A549 (cell line): ENCODE results near the gene THY1. TPM values are rescaled to one million over a fixed set of nuclear protein-coding genes. Genes with fewer than 3 reads are reported as not detected.

Experiments used
- ATAC-seq, 2 experiments: fragments of 200-7000 bp in 1 of 2; fragments of >200 bp in 1 of 2; cut with Nextera tagmentation in 1 of 2; cut with Tn5 transposase in 1 of 2; 3 replicates each; pipeline versions ENCODE4 v1.8.0 to v1.9.1; 2018 to 2020; ENCODE audit warnings: mild to moderate bottlenecking in 1 of 2, moderate library complexity in 1 of 2
- CTCF ChIA-PET: fragments of 300-600 bp; sonication (Branson Sonifier 250); formaldehyde crosslinking; extraction: SDS; loops from one replicate; lab custom pipeline; 2021; ENCODE audit warnings: antibody characterized with exemption, inconsistent platforms; lab: Yijun Ruan, JAX
- POLR2A ChIA-PET: fragments of 350-600 bp; formaldehyde crosslinking; extraction: SDS; loops from one replicate; lab custom pipeline; 2021; ENCODE audit warnings: antibody characterized with exemption, inconsistent platforms; lab: Yijun Ruan, JAX
- DNase-seq, 2 experiments: peaks; one replicate each; pipeline versions ENCODE4 v3.0.0 to v3.0.0-alpha.2; 2011 to 2016; ENCODE audit warnings: low read depth in 1 of 2, low spot score in 1 of 2
- FAIRE-seq: peaks from 2 replicates; lab custom pipeline; 2011; peaks lifted over from hg19 to GRCh38; lab: Jason Lieb, UNC
- H3K27ac ChIP-seq, 2 experiments: fragments of >200 bp; sonication (Bioruptor Twin); formaldehyde crosslinking; 3 replicates each; pipeline ENCODE4 v1.5.1; 2016 to 2017
- H3K4me1 ChIP-seq: fragments of >200 bp; sonication (Bioruptor Twin); formaldehyde crosslinking; 3 replicates; pipeline ENCODE4 v1.6.1; 2016
- H3K4me2 ChIP-seq: fragments of >200 bp; sonication (Bioruptor Twin); formaldehyde crosslinking; 3 replicates; pipeline ENCODE4 v1.6.1; 2016
- H3K4me3 ChIP-seq: fragments of >200 bp; sonication (Bioruptor Twin); formaldehyde crosslinking; 3 replicates; pipeline ENCODE4 v1.5.1; 2016
- H3K9me3 ChIP-seq: fragments of >200 bp; sonication (Bioruptor Twin); formaldehyde crosslinking; 3 replicates; pipeline ENCODE4 v1.6.1; 2016
- ATOH8 ChIP-seq: fragments of 250-450 bp; sonication (Bioruptor Pico); IDR thresholded peaks from 2 replicates; pipeline ENCODE4 v1.5.0; 2020; ENCODE audit warnings: low read depth, mild to moderate bottlenecking, moderate library complexity
- CBX2 ChIP-seq: fragments of 200-600 bp; sonication (generic); IDR thresholded peaks from 2 replicates; pipeline ENCODE4 v1.6.1; 2016; ENCODE audit warnings: low read depth, mild to moderate bottlenecking, borderline replicate concordance
- CBX8 ChIP-seq: fragments of 200-600 bp; sonication (generic); IDR thresholded peaks from 2 replicates; pipeline ENCODE4 v1.6.1; 2016
- CEBPB ChIP-seq, 2 experiments: fragments of >200 bp in 1 of 2; sonication (Bioruptor Twin) in 1 of 2; formaldehyde crosslinking in 1 of 2; IDR thresholded peaks; 2 replicates each; pipeline ENCODE4 v1.6.1; 2012 to 2016
- CHD2 ChIP-seq: fragments of 150-350 bp; IDR thresholded peaks from 2 replicates; pipeline ENCODE4 v1.6.1; 2014; ENCODE audit warnings: low read length; ENCODE audit not compliant: partially characterized antibody
- CHD4 ChIP-seq: fragments of 200-600 bp; sonication (generic); IDR thresholded peaks from 2 replicates; pipeline ENCODE4 v1.6.1; 2016; ENCODE audit warnings: antibody characterized with exemption, mild to moderate bottlenecking, borderline replicate concordance
- EHF ChIP-seq: fragments of 250-450 bp; sonication (Bioruptor Pico); IDR thresholded peaks from 2 replicates; pipeline ENCODE4 v1.5.0; 2020; ENCODE audit warnings: mild to moderate bottlenecking
- EP300 ChIP-seq, 2 experiments: fragments of >200 bp; sonication (Bioruptor Twin); formaldehyde crosslinking; IDR thresholded peaks; 2 replicates in 1 of 2; 3 replicates in 1 of 2; pipeline ENCODE4 v1.6.1; 2016 to 2017
- FOSB ChIP-seq: fragments of 250-450 bp; sonication (Bioruptor Pico); IDR thresholded peaks from 2 replicates; pipeline ENCODE4 v1.5.0; 2020; ENCODE audit warnings: mild to moderate bottlenecking, moderate library complexity
- FOXS1 ChIP-seq: fragments of 250-450 bp; sonication (Bioruptor Pico); IDR thresholded peaks from 2 replicates; pipeline ENCODE4 v1.5.0; 2020; ENCODE audit warnings: mild to moderate bottlenecking, moderate library complexity
- GATA3 ChIP-seq: IDR thresholded peaks from 2 replicates; pipeline ENCODE4 v1.6.1; 2012; ENCODE audit warnings: borderline replicate concordance
- HEYL ChIP-seq: fragments of 250-450 bp; sonication (Bioruptor Pico); IDR thresholded peaks from 2 replicates; pipeline ENCODE4 v1.8.0; 2021; ENCODE audit warnings: mild to moderate bottlenecking, moderate library complexity
- HMGXB4 ChIP-seq: fragments of 250-450 bp; sonication (Bioruptor Pico); IDR thresholded peaks from 2 replicates; pipeline ENCODE4 v1.5.0; 2021; ENCODE audit warnings: mild to moderate bottlenecking, moderate library complexity, borderline replicate concordance
- HOXA7 ChIP-seq: fragments of 250-450 bp; sonication (Bioruptor Pico); IDR thresholded peaks from 2 replicates; pipeline ENCODE4 v1.5.0; 2020; ENCODE audit warnings: mild to moderate bottlenecking, moderate library complexity
- HOXB13 ChIP-seq: fragments of 250-450 bp; sonication (Bioruptor Pico); IDR thresholded peaks from 2 replicates; pipeline ENCODE4 v1.5.0; 2020; ENCODE audit warnings: low read depth, mild to moderate bottlenecking, moderate library complexity
- HOXB5 ChIP-seq: fragments of 250-450 bp; sonication (Bioruptor Pico); IDR thresholded peaks from 2 replicates; pipeline ENCODE4 v1.5.0; 2020; ENCODE audit warnings: mild to moderate bottlenecking, moderate library complexity
- JUNB ChIP-seq: fragments of >200 bp; sonication (Bioruptor Twin); formaldehyde crosslinking; IDR thresholded peaks from 2 replicates; pipeline ENCODE4 v1.6.1; 2016
- KDM1A ChIP-seq: fragments of 200-600 bp; sonication (generic); IDR thresholded peaks from 2 replicates; pipeline ENCODE4 v1.6.1; 2016; ENCODE audit warnings: low read depth, mild to moderate bottlenecking
- MAX ChIP-seq: IDR thresholded peaks from 2 replicates; pipeline ENCODE4 v1.6.1; 2012
- NFE2L2 ChIP-seq: fragments of 150-350 bp; conservative IDR thresholded peaks from 2 replicates; pipeline ENCODE4 v1.6.1; 2014; ENCODE audit warnings: low read length
- NPAS2 ChIP-seq: fragments of 250-450 bp; sonication (Bioruptor Pico); IDR thresholded peaks from 2 replicates; pipeline ENCODE4 v1.8.0; 2022; ENCODE audit warnings: mild to moderate bottlenecking, moderate library complexity, borderline replicate concordance
- POLR2A ChIP-seq: IDR thresholded peaks from 2 replicates; pipeline ENCODE4 v1.6.1; 2012; ENCODE audit warnings: mild to moderate bottlenecking, low read length
- RAD21 ChIP-seq, 2 experiments: fragments of >200 bp in 1 of 2; sonication (Bioruptor Twin) in 1 of 2; formaldehyde crosslinking in 1 of 2; IDR thresholded peaks in 1 of 2; conservative IDR thresholded peaks in 1 of 2; 2 replicates in 1 of 2; 3 replicates in 1 of 2; pipeline ENCODE4 v1.6.1; 2012 to 2018; ENCODE audit warnings: inconsistent platforms in 1 of 2
- RARB ChIP-seq: fragments of 250-450 bp; sonication (Bioruptor Pico); IDR thresholded peaks from 2 replicates; pipeline ENCODE4 v1.8.0; 2021; ENCODE audit warnings: mild to moderate bottlenecking, moderate library complexity
- REST ChIP-seq: fragments of 200-600 bp; sonication (generic); IDR thresholded peaks from 2 replicates; pipeline ENCODE4 v1.6.1; 2016; ENCODE audit warnings: antibody characterized with exemption, mild to moderate bottlenecking, moderate library complexity
- RFX5 ChIP-seq: fragments of 450-650 bp; IDR thresholded peaks from 2 replicates; pipeline ENCODE4 v1.7.1; 2014; ENCODE audit warnings: antibody characterized with exemption, mild to moderate bottlenecking, moderate library complexity
- SMC3 ChIP-seq: fragments of >200 bp; sonication (Bioruptor Twin); formaldehyde crosslinking; IDR thresholded peaks from 3 replicates; pipeline ENCODE4 v1.6.1; 2018; ENCODE audit warnings: inconsistent platforms
- TP53 ChIP-seq: fragments of 250-450 bp; sonication (Bioruptor Pico); IDR thresholded peaks from 2 replicates; pipeline ENCODE4 v1.5.0; 2021; ENCODE audit warnings: mild to moderate bottlenecking, moderate library complexity
- ZFP36 ChIP-seq: fragments of 450-650 bp; IDR thresholded peaks from 2 replicates; pipeline ENCODE4 v1.6.1; 2014; ENCODE audit warnings: borderline replicate concordance; ENCODE audit not compliant: partially characterized antibody
- ZNF302 ChIP-seq: fragments of 250-450 bp; sonication (Bioruptor Pico); IDR thresholded peaks from 2 replicates; pipeline ENCODE4 v1.9.0; 2021; ENCODE audit warnings: inconsistent platforms, mild to moderate bottlenecking, moderate library complexity
- ZSCAN20 ChIP-seq: fragments of 250-450 bp; sonication (Bioruptor Pico); IDR thresholded peaks from 2 replicates; pipeline ENCODE4 v1.8.0; 2022; ENCODE audit warnings: mild to moderate bottlenecking, moderate library complexity
- WGBS: methylation state at CpG from one replicate; pipeline ENCODE4 v1.1.6; 2017; ENCODE audit errors: missing lambda C conversion rate; 5-methylcytosine and 5-hydroxymethylcytosine counted together
- polyA plus RNA-seq, 4 experiments: library from polyadenylated mRNA; depleted of rRNA in 3 of 4; stranded (reverse); fragments of >200 nt; fragmentation: RNase III in 1 of 4; extraction: RNeasy Plus Mini Kit Qiagen cat#74134 plus additional on column Dnase treatment in 1 of 4; gene quantifications; 2 replicates in 3 of 4; 3 replicates in 1 of 4; pipeline ENCODE4 v1.2.3, GENCODE V29; 2011 to 2017

Gene THY1
- polyA plus RNA-seq, 2 of the 4 experiments (the other 2 are of a cell fraction): 7.1 to 19.9 TPM

- ATAC-seq (no peak), FAIRE-seq (no peak), DNase-seq (no peak)
- no peak overlapping the region for H3K27ac ChIP-seq
- H3K4me2 ChIP-seq: no peak overlapping the region
- H3K4me1 ChIP-seq: peaks cover 4% of the 10 kb centered on the region; the same call in 1 of the 3 replicates
- H3K9me3 ChIP-seq: no peaks in the 10 kb centered on the region
- H3K4me3 ChIP-seq: no peak overlapping the region
- ChIA-PET CTCF (interaction anchor here (1.2 to 20.0 kb wide), 14 partner anchors 9 to 211 kb away, joined by 3 to 341 read pairs (median 14); partner anchors contain the start of genes C1QTNF5, MFRP and RNF26), POLR2A (interaction anchor here (1.7 kb wide), 1 partner anchor 95 kb away, joined by 4 read pairs; no protein-coding TSS in a partner anchor)
- 75% methylated on average over 11 of the region's 13 CpGs for WGBS
- TF ChIP-seq CBX8: no peak
- TF ChIP-seq ZNF302 (CRISPR knock-in tag): no peak
- TF ChIP-seq CBX2: no peak
- no peak for TF ChIP-seq FOSB (CRISPR knock-in tag)
- TF ChIP-seq GATA3: no peak
- TF ChIP-seq RFX5: no peak
- TF ChIP-seq CHD2: no peak
- TF ChIP-seq NPAS2 (CRISPR knock-in tag): no peak
- TF ChIP-seq ZFP36: no peak
- TF ChIP-seq EP300 (IDR thresholded peaks at IDR 0.05): no peak
- no peak for TF ChIP-seq HEYL (CRISPR knock-in tag)
- no peak for TF ChIP-seq HOXB5 (CRISPR knock-in tag)
- TF ChIP-seq SMC3: no peak
- TF ChIP-seq NFE2L2: no peak
- TF ChIP-seq FOXS1 (CRISPR knock-in tag): no peak
- TF ChIP-seq RAD21 (conservative IDR thresholded peaks at IDR 0.05 in 1 of 2, IDR thresholded peaks at IDR 0.05 in 1 of 2): no peak
- no peak for TF ChIP-seq TP53 (CRISPR knock-in tag)
- TF ChIP-seq JUNB: no peak
- TF ChIP-seq POLR2A: no peak
Measured at GRCh38 chr11:119380160-119380826, 42.7 kb downstream of the THY1 start.

GRCh38 chr11:119378851-119379465, 44.0 kb downstream of the THY1 start:
- ChIA-PET POLR2A (no interaction called here), CTCF (interaction anchor here (1.1 to 20.0 kb wide), 9 partner anchors 11 to 209 kb away, joined by 3 to 341 read pairs (median 12); partner anchors contain the start of genes C1QTNF5, MFRP and RNF26)
- FAIRE-seq (no peak), ATAC-seq (no peak), DNase-seq (no peak)
- Histone ChIP-seq H3K9me3 (no peaks in the 10 kb centered on the region), H3K4me3 (no peak overlapping the region), H3K4me1 (peaks cover 10% of the 10 kb centered on the region; the same call in 1 of the 3 replicates), H3K4me2 (no peak overlapping the region), H3K27ac (no peak overlapping the region)
- WGBS: 47% methylated on average over 10 of the region's 10 CpGs
- TF ChIP-seq HOXB13 (CRISPR knock-in tag): no peak
- TF ChIP-seq TP53 (CRISPR knock-in tag): no peak
- no peak for TF ChIP-seq NFE2L2
- no peak for TF ChIP-seq RFX5
- TF ChIP-seq ATOH8 (CRISPR knock-in tag): no peak
- no peak for TF ChIP-seq CBX2
- TF ChIP-seq ZSCAN20 (CRISPR knock-in tag): no peak
- no peak for TF ChIP-seq HMGXB4 (CRISPR knock-in tag)
- no peak for TF ChIP-seq RAD21 (conservative IDR thresholded peaks at IDR 0.05 in 1 of 2, IDR thresholded peaks at IDR 0.05 in 1 of 2)
- no peak for TF ChIP-seq ZNF302 (CRISPR knock-in tag)
- no peak for TF ChIP-seq RARB (CRISPR knock-in tag)
- no peak for TF ChIP-seq EHF (CRISPR knock-in tag)
- no peak for TF ChIP-seq CHD4
- no peak for TF ChIP-seq HOXA7 (CRISPR knock-in tag)
- no peak for TF ChIP-seq CEBPB (IDR thresholded peaks at IDR 0.05)
- TF ChIP-seq MAX: no peak
- no peak for TF ChIP-seq KDM1A
- no peak for TF ChIP-seq REST
